Mesangial cell (primary cell): ENCODE measurements around the gene SPATS2L. TPM values are rescaled to one million over a fixed set of nuclear protein-coding genes. Genes with fewer than 3 reads are reported as not detected.

ENCODE experiments used
- total RNA-seq: library from RNA; depleted of rRNA; stranded (reverse); fragments of >200 nt; gene quantifications from 2 replicates; pipeline ENCODE4 v1.2.3, GENCODE V29; 2015

SPATS2L gene
- 85.2 and 109 TPM in 2 replicates for total RNA-seq

GRCh38 chr2:200306196-200306930 is at the start of gene SPATS2L:
TSS of gene SPATS2L (plus strand) at chr2:200306693. CDS start at chr2:200389245, 82,552 bp downstream.

DNA sequence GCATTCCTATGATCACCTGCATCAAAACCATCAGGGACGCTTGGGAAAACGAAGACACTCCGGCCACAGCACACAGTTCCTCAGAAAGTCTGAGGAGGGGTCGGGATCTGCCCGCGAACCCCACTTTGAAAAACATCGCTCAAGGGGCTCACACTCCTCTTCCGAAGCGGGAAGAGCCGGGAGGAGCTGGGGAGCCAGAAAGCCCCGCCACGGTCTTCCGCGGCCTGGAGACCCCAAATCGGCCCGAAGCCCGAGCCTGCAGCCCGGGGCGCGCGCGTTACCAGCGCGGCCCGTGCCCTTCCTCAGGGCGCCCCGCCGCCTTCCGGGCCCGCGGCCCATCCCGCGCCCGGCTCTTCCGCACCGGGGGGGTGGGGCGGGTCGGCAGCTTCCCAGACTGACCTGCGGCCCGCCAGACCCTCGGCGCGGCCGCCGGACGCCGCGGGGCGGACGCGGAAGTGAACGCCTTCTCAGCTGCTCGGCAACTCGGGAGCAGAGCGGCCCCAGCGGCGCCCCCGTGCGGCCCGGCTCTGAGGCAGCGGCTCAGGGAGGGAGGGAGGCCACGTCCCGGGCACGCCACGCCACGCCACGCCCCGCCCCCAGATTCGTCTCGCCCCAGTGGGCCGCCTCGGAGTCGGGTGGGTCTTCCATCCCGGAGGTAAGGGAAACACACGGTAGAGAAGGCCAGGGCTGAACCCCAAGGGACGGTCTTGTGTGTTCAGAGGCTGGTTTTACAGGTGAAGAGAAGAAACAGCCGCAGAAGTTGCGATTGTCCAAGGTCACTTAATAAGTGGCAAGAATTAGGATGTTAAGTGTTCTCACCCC is 203.3 kb downstream of the SPATS2L start, which contains the start of gene KCTD18:
TSS of gene KCTD18 (minus strand) at position 457 of the 822 bp plus-strand sequence. CDS start 3,052 bp downstream, outside the sequence.

GRCh38 chr2:200525882-200526651 is 219.6 kb downstream of the SPATS2L start, which contains the start of gene SGO2:
TSS of gene SGO2 (plus strand) at chr2:200526207. CDS start at chr2:200532976, 6,769 bp downstream.

Other genes starting within 250 kb of the SPATS2L start
- gene KCTD18, start 203.4 kb downstream of the SPATS2L start, total RNA-seq, result 7.2 and 9.6 TPM in 2 replicates
- gene SGO2, start 219.5 kb downstream of the SPATS2L start, total RNA-seq, result 0.76 and 16.5 TPM in 2 replicates